ENCODE data around the gene CTBP2.

CTBP2 gene

GRCh38 chr10:125048094-125048864 is 112.1 kb downstream of the CTBP2 start:
- peak in 1 of 2 donors; percentile 20 for DNase-seq (ENCODE audit: low read depth in 2 of 2, low spot score in 1 of 2)

- no peak for DNase-seq (ENCODE audit: low read depth in 2 of 2, low spot score in 1 of 2)
Observed at GRCh38 chr10:125043841-125044658, 116.3 kb downstream of the CTBP2 start.

DNA sequence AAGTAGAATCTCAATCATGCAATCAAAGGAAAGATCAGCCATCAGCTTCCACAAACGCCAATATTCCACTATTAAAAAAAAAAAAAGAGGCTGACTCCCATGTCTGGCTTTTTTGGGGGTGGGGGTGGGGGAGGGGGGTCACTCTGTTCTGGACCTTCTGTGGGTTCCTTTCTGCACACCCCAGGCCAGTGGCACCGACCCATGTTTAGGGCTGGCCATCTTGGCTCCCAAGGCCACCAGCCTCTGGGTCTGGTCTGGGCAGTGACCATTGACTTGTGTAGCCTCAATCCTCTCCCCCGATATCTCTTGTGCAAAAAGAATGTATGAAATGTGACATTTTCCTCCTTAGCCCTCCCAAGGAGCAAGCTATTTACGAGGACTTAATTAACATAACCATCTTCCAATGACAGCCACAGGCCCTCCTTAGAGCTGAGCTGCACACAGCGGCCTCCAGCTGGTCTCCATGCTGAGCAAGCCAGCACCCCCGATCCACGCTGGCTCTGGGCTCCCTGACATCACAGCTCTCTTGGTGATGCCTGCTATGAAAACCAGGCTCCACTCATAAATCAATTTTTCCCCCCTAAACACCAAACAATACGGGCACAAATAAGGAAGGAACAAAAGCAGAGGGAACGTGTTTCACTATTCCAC is 118.4 kb downstream of the CTBP2 start:
- no peak for DNase-seq (ENCODE audit: low read depth in 2 of 2, low spot score in 1 of 2)

GRCh38 chr10:125039354-125039769 is 121.0 kb downstream of the CTBP2 start:
- DNase-seq (ENCODE audit: low read depth in 2 of 2, low spot score in 1 of 2), result no peak

DNA sequence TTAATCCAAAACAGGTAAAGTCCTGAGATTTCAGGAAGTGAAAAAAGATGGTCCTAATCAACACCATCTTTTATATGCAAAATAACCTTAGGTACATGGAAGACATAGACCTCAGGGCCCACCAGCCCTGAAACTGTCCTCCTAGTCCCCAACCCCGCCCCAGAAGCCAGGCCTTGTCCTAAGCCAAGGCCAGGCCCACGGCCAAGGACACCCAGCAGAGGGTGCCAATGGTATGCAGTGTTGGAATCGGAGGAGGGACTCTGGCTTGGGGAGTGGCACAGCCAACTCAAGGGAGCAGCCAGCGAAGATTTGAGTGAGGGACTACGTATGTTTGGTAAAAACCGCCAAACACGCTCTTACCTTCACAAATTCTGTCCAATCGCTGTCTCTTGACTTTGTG is 121.7 kb downstream of the CTBP2 start:
- DNase-seq (ENCODE audit: low read depth in 2 of 2, low spot score in 1 of 2), result no peak

GRCh38 chr10:125037145-125037877 is 123.1 kb downstream of the CTBP2 start:
- no peak for DNase-seq (ENCODE audit: low read depth in 2 of 2, low spot score in 1 of 2)

DNA sequence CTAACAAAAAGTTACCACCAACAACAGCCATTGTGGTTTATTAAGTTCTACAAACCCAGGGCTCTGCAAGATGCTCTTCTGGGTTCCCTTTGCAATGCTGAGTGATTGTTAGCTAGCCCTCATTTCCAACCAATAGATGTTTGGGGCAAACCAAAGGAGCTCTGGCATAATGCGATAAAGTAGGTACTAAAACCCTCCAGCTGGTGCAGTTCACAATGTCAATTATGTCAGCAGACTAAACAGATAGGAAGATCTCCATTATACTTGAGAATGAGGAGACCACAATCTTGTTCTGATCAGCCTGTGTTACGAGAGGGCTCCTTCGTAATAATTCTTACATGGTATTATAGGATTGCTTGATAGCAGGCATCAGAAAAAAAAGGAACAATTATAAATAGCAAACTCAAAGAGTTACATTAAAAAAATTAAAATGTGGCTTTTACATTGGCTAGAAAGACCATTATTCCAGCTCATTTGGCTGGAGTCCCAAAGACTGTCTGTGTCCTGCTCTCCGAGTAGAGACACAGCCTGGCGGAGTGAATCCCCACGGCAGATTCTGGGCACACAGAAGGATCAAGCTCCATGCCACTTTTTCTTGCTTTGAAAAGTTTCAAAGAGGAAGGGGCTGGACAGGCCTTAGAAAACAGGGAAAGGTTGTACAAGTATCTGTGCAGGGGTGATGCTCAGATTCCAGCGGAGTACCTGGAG is 124.6 kb downstream of the CTBP2 start:
- no peak for DNase-seq (ENCODE audit: low read depth in 2 of 2, low spot score in 1 of 2)

GRCh38 chr10:125035136-125035535 is 125.2 kb downstream of the CTBP2 start:
- no peak for DNase-seq (ENCODE audit: low read depth in 2 of 2, low spot score in 1 of 2)

- no peak for DNase-seq (ENCODE audit: low read depth in 2 of 2, low spot score in 1 of 2)
Observed at GRCh38 chr10:125034675-125035074, 125.7 kb downstream of the CTBP2 start.

- no peak for DNase-seq (ENCODE audit: low read depth in 2 of 2, low spot score in 1 of 2)
Observed at GRCh38 chr10:125033146-125033924, 127.0 kb downstream of the CTBP2 start.

DNA sequence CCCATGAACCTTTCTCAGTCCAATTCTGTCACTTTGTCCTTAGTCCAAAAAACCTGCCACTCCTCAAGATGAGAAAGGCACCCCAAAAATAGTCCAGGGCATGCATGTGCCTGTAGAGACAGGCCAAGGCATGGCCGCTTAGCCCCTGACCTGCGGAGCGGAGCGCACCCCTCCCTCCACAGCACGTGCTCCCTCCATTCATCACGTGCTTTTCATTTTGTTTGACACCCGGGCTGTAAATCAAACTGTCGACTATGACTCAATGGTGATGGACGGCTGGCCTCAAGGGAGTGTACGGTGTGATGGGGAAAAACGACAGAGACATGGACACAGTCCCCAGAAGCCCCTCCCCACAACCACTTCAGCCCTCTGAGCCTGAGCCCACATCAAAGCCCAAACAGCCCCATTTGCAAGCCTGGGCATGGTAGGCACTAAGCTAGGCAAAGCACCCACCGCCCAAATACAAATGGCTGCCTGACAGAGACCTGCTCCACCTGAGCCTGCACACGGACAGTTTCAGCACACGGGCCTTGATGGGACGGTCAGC is 127.8 kb downstream of the CTBP2 start:
- no peak for DNase-seq (ENCODE audit: low read depth in 2 of 2, low spot score in 1 of 2)

- no peak for DNase-seq (ENCODE audit: low read depth in 2 of 2, low spot score in 1 of 2)
Observed at GRCh38 chr10:125030567-125031197, 129.7 kb downstream of the CTBP2 start.

DNA sequence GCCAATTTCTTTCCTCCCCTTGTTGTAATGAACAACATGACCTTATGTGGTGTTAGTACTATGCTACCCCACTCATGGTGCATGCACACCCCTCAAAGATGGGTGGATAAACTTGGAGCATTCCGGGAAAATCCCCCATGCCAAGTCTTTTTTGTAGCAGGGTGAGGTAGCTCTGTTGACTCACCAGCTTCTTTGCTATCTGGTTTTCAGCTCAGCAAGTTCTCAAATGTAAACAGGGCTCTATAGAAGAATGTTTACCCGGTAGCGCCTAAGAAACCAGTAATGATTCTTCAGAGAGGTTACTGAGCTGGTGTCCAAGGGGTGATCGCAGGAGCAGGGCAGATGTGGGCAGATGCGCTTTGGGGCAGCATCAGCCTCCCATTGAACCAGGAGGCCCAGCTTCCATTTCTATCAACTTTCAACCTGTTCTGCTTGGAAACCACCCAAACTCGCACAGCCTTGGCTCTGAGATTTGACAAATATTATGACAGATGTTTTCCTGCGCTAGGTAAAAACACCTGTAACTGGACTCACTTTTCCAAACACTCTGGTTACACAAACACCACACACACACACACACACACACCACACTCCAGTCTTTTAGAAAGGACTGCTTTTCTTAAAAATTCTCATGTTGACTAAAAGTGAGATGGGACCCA is 130.7 kb downstream of the CTBP2 start:
- no peak for DNase-seq (ENCODE audit: low read depth in 2 of 2, low spot score in 1 of 2)

DNA sequence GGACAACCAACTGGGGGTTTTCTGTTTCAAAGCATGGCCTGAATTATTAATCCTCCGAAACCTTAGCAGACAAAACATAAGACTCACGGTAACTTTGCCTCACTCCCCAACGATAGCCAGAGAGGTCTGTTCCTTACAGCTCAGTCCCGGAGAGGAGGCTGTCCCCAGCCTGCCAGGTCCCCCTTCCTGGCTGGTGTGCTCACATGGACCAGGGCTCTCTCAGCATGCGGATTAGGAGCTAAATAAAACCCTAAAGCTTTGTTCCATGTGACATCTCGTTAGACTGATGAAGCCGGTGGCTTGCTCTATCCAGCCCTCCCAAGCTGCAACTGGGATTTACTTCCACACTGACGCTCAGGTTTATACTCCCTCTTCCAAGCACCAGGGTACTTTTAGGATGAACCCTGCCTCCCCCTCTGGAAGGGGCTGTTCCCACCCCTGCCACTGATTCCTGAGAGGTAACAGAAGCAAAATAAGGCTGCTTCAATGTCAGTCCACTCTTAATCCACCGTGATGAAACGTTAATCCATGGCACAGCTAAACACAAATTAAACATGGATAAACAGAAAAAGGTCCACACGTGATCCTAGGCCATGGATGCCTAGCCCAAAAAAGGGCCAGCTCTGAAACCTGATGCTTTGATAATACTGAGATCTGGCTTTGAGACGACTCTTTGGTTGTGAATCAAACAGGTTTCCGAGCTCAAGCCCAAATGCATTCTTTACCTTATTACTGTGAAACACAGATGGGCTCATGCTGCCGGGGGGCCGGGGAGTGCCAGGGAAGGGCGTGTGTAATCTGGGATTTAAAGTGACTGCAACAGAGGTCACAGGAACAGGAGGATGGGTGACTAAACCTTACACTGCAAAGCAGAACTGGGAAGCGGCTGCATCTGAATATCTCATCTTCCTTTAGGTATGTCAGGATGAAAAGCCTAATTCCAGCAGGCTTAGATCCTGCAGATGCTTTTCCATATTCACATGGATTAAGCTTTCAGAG is 132.2 kb downstream of the CTBP2 start:
- DNase-seq (ENCODE audit: low read depth in 2 of 2, low spot score in 1 of 2), result no peak

GRCh38 chr10:125026974-125027735 is 133.2 kb downstream of the CTBP2 start:
- DNase-seq (ENCODE audit: low read depth in 2 of 2, low spot score in 1 of 2), result no peak

Measured in stimulated activated CD8-positive, alpha-beta memory T cell treated with anti-CD3 and anti-CD28 coated beads, Interleukin-4, amount 100 ng/mL, for 4 hours (primary cell).